Mammary epithelial cell (primary cell): ENCODE data around the gene FHIT.

Experiments used
- CTCF ChIP-seq, 2 donors: IDR thresholded peaks in 1 of 2; conservative IDR thresholded peaks in 1 of 2; 2 replicates each; pipeline ENCODE4 v1.5.1; 2011 to 2012; ENCODE audit warnings: inconsistent platforms in 2 of 2, low read length in 2 of 2, mild to moderate bottlenecking in 2 of 2, control low read depth in 1 of 2, low read depth in 1 of 2; ENCODE audit not compliant: insufficient read depth in 1 of 2; ENCODE audit errors: extremely low read depth in 1 of 2
- EZH2 ChIP-seq: IDR thresholded peaks from 2 replicates; pipeline ENCODE4 v1.6.1; 2012; ENCODE audit warnings: low read length, inconsistent platforms, borderline replicate concordance

- TF ChIP-seq CTCF (conservative IDR thresholded peaks at IDR 0.05 in 1 of 2, IDR thresholded peaks at IDR 0.05 in 1 of 2; ENCODE audit: extremely low read depth in 1 of 2, insufficient read depth in 1 of 2, low read depth in 1 of 2, low read length in 2 of 2) (no peak), EZH2 (no peak)
Measured at GRCh38 chr3:59968513-59969045, 1282.7 kb downstream of the FHIT start.
